DMS53 (cell line): Measurements from ENCODE around the gene GGPS1.
"Not testable (repeated sequence)": the region's sequence is repeated elsewhere in the genome, so short reads cannot be mapped to it uniquely, and the experiment has no call there.

Source experiments
- DNase-seq: peaks from one replicate; lab custom pipeline; 2025; lab: John Stamatoyannopoulos, UW

The GGPS1 gene

GRCh38 chr1:235339746-235340145 lies 11.4 kb downstream of the GGPS1 start:
- DNase-seq, result no peak

- DNase-seq, result no peak
Measured at GRCh38 chr1:235341334-235341733, 13.0 kb downstream of the GGPS1 start.

GRCh38 chr1:235342039-235342438 lies 13.7 kb downstream of the GGPS1 start:
- DNase-seq, result no peak

- no peak for DNase-seq
Measured at GRCh38 chr1:235342471-235342870, 14.1 kb downstream of the GGPS1 start.

- no peak for DNase-seq
Measured at GRCh38 chr1:235343726-235344125, 15.4 kb downstream of the GGPS1 start.

- no peak for DNase-seq
Measured at GRCh38 chr1:235351441-235351840, 23.1 kb downstream of the GGPS1 start.

GRCh38 chr1:235351898-235352297 lies 23.5 kb downstream of the GGPS1 start:
- DNase-seq, result no peak

GRCh38 chr1:235357485-235358373 lies 29.4 kb downstream of the GGPS1 start:
- DNase-seq, result peak; percentile 14

GRCh38 chr1:235358899-235359298 lies 30.5 kb downstream of the GGPS1 start:
- DNase-seq, result no peak

- DNase-seq, result not testable (repeated sequence)
Measured at GRCh38 chr1:235364189-235364588, 35.8 kb downstream of the GGPS1 start.

GRCh38 chr1:235366286-235366685 lies 37.9 kb downstream of the GGPS1 start:
- peak; percentile 9 for DNase-seq

GRCh38 chr1:235367000-235367908 lies 38.9 kb downstream of the GGPS1 start, which contains the start of gene TBCE:
Gene TBCE, plus strand, starts transcription at chr1:235367427. Its CDS starts 12,623 bp downstream, at chr1:235380050.
- peak; percentile 99 for DNase-seq

GRCh38 chr1:235368428-235368827 lies 40.1 kb downstream of the GGPS1 start:
- DNase-seq, result no peak

GRCh38 chr1:235369802-235370201 lies 41.4 kb downstream of the GGPS1 start:
- DNase-seq, result no peak

- DNase-seq, result no peak
Measured at GRCh38 chr1:235375919-235376605, 47.7 kb downstream of the GGPS1 start.

GRCh38 chr1:235378134-235378735 lies 49.9 kb downstream of the GGPS1 start:
- not testable (repeated sequence) for DNase-seq

GRCh38 chr1:235381955-235382739 lies 53.8 kb downstream of the GGPS1 start:
- DNase-seq, result not testable (repeated sequence)

GRCh38 chr1:235385633-235386032 lies 57.3 kb downstream of the GGPS1 start:
- DNase-seq, result not testable (repeated sequence)

GRCh38 chr1:235391874-235392273 lies 63.5 kb downstream of the GGPS1 start:
- DNase-seq, result no peak
